ENCODE data around the gene KIAA0513.

The KIAA0513 gene

DNA sequence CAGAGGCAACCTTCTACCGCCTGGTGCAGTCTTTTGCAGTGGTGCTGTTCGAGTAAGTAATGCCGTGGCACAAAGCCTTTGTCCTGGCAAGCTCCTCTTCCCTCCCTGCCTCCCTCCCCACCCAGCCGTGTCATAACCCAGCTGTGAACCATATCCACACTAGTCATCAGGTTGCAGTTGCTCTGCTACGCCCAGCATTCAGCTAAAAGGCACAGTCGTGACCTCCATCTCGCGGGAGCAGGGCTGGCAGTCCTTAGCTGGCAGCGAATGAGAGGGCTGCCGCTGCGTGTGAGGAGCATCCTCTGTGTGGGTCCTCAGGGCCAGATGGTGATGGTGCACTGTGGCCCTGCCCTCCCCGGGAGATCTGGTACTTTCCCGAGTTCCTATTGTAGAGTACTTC is 45.4 kb downstream of the KIAA0513 start:
- no peak for DNase-seq (ENCODE audit: low read depth)

DNA sequence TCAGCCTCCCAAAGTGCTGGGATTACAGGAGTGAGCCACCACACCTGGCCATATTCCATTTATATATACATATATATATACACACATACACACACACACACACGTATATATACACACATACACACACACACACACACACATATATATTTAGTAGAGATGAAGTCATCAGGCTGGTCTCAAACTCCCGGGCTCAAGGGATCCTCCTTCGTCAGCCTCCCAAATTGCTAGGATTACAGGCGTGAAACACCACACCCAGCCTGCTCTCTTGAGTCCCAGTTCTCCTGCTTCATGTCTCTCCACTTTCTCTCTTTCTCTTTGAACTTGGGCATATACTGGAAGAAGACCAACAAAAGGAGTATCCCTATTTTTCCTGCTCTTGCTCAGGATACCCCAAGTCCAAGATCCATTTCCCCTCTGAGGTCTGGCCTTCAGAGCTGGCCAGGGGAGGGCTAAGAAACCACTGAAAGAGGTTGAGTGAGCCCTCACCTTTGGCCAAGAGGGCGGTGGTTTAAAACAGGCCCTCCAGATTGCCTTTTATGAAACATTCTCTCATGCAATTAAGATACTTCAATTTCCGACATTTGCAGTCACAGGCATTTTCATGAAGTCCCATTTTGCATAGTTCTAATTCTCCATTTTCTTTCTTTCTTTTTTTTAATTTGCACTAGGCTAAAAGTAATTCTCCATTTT is 46.8 kb downstream of the KIAA0513 start:
- DNase-seq (ENCODE audit: low read depth) = no peak

DNA sequence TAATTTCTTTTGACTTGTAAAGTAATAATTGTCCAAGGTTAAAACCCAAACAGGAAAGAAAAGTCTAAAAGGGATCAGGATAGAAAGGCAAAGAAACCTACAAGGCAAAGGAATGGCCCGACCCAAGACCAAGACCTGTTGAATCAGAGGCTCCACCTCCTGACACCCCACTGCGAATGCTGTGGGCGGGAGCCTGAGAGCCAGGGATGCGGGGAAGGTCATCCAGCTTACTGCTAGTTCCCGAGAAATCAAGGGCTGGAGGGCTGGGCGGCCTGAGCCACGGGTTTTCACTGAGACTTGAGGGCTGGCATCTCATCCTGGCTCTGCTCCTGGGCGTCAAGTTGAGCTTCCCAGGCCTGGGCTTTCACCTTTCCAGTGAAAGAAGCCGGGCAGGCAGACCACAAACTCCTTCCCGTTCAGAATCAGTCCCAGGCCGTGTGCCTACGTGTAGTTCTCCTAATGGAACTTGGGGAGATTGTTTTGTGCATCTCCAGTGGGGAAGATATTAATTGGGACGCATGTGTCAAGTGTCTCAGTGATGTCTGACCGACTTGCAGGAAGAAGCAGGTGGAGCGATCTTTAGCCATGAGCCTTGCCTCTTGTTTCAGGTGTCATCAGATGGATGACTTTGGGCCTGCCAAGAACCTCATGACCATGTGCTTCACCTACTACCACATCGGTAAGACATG is 47.8 kb downstream of the KIAA0513 start:
- no peak for DNase-seq (ENCODE audit: low read depth)

DNA sequence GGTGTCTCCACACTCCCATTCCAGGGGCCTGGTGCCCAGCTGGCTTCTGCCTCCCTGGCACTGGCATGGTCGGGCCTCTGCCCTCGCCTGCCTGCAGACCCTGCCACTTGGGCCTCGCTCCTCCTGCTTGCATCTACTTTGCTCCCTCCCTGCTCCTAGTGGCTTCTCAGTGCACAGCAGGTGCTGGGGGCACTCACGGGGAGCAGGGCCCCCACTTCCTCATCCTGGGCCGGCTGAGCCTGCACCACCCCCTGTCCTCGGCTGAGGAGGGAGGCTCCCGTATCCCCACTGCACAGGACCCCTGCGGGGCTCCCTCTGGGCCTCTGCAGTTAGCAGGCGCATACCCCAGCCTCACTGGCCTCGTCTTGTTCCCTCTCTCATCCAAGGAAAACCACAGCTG is 49.4 kb downstream of the KIAA0513 start:
- DNase-seq (ENCODE audit: low read depth) = no peak

DNA sequence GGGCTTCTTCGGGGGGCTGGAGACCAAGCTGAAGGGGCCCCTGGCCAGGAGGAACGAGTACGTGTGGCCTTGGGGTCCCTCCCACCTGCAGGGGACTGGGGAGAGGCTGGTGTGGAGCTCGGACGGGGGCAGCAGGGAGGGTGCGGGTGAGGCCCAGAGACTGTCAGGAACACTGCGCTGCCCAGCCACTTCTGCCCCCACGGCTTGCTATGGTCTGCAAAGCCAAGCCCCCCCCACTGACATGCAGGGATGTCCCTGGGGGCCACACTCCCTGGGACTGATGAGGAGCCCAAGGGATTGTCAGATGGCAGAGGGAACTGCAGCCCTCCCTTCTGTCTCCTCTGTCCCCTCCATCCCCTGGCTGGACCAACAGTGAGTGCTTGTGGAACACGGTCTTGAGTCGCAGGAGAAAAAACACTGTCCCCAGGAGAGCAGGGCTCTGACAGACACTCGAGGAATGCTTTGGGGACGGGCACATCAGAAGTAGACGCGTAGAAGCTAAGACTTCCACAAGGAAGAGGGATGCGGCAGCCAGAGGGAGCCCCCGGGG is 50.1 kb downstream of the KIAA0513 start:
- DNase-seq (ENCODE audit: low read depth) = no peak

DNA sequence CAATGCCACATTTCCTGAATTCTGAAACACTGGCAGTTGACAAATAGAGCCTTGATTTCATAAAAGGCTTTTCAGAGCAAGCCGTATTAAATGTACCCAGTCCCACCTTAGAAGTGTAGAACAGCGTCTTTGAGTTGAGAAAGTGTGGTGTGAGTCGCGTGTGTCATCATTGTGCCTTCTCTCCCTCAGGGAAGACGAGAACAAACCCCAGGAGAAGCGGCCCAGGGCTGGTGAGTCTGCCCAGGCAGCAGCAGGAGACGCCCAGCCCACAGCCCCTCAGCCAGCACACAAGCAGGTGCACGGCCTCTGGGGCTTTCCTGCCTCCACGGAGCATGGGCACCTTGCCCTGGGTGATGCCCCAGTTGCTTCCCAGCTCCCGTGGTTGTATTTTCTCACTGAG is 50.6 kb downstream of the KIAA0513 start:
- DNase-seq (ENCODE audit: low read depth) = no peak

DNA sequence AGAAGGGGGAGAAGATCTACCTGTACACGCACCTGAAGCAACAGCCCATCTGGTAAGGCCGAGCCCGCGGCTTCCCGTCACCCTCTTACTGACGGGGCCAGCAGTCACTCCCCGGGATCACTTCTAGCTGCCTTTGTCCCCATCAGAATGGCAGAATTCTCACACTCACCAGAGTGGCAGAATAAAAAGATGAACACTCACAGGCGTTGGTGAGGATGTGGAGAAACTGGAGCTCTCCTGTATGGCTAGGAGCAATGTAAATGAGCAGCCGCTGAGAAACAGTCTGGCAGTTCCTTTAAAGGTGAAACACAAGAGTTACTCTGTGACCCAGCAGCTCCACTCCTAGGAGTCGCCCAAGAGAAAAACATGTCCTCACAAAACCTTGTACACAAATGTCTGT is 51.4 kb downstream of the KIAA0513 start:
- DNase-seq (ENCODE audit: low read depth) = no peak

DNA sequence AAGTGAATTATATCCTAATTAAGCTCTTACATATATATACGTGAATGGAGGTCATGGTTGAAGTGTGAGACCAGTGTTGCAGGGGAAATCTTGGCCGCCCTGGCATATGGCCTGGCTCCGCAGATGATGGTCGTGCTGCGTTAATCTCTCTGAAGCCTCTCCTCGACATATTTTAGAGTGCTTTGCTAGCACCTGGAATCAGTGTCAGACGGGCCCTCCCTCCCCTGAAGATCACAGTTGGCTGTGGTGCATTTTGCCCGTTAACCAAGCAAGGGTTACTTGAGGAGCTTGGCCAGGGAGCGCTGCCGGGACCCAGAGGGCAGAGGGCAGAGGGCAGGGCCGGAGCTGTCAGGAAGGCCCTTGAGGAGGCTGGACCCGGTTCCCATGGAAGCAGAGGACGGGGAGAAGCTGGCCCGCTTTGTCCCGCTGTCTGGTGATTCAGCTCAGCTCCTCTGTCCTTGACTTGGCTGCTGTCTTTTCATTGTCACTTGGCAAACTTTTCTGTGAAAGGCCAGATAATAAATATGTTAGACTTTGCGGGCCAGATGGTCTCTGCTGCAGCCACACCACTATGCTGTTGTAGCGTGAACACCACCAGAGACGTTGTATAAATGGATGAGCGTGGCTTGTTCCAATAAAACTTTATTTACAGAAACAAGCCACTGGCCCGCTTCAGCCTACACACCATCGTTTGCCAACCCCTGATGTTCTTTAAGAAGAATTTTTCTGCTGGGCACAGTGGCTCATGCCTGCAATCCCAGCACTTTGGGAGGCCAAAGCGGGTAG is 52.4 kb downstream of the KIAA0513 start:
- DNase-seq (ENCODE audit: low read depth) = no peak

DNA sequence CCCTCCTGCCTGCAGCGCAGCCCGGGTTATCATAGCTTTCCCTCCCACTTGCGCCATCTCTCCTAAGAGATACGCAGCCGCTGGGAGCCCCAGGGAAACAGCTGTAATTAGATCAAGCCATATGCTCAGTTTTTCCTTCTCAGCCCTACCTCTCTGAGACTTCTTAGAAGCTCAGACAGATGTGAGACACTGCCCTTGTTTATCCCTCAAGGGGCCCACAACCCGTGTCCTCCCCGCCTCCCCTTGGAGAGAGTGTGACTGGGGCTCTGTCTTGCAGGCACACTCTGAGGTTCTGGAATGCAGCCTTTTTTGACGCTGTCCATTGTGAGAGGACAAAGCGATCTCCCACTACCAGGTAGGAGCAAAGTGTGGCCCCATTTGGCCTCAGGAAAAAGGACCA is 53.4 kb downstream of the KIAA0513 start:
- DNase-seq (ENCODE audit: low read depth) = no peak

DNA sequence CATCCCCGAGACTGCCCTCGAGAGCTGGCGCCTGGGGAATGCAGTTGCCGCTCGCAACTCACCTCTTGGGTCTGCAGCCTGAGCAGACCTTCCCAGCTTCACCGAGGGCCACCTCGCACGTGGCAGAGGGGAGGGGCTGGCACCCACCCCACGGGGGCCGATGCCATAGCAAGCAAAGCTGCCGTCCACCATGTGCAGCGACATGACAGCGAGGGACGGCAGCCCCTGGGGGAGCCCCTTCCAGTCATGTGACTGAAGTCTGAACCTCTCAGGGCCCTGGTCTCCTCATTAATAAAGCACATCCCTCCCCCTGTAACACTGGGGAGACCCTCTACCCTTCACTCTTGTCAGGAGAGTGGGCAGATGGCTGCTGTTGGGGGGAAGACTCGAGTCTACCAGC is 54.2 kb downstream of the KIAA0513 start:
- no peak for DNase-seq (ENCODE audit: low read depth)

DNA sequence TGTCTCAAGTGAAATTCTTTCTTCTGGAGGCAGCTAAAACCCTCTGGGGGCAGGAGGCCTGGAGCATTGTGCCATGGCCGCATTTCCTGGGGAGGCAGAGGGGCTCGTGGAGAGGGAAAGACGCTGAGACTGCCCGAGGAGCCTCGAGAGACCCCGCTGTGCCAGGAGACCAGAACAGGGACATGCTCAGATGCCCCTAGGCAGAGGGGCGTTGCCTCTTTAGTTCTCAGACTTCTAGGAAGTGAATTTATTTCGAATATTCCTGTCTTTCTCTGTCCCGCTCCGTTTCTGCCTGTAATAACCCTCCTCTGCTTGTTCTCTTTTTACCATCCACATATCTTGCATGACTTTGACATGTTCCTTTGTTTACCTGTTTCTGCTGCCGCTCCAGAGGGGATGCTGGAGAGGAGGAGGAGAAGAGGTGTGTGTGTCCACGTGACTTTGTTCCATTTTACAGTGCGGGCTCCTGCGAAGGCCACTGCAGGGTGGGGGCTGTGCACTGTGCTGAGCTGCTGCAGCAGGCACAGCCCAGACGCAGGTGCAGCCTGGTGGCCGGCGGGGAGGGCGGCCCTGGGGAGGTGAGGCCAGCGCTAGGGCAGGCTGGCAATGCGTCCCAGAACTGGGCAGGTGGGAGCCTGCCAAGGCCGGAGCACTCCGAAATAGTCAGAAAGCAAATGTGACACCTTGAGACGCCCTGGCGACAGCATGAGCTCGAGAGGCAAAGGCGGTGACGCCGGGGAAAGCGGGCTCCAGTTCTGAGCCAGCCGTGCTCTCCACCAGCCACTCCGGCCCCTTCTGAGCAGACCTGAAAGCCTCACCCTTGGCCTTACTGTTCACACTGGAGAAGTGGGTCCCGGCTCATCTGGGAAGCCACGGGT is 54.8 kb downstream of the KIAA0513 start:
- no peak for DNase-seq (ENCODE audit: low read depth)

DNA sequence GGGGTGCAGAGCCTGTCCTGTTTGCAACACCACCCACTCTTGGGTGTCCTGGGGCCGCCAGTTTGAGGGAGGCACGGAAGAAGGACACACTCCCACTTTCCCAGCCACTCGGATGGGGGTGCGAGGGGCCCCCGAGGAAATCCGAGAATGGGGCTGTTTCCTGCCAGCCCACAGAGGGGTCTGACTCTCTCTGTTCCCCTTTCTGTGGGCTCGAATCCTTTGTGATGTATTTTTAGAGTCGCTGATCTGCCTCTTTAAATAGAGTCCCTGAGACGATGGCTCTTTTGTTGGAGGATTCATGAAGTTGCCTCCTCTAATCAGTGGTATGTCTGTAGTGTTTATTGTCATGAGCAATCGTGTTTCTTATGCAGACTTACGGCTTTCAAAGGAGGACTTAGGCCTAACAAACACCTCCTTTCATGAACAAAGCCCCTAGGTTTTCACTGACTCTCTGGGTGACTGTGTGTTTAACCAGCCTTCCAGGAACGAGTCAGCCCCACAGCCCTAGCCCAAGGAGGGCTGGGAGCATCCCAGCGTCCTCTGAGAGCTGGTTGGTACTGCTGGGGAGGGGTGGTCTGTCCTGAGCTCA is 55.5 kb downstream of the KIAA0513 start:
- DNase-seq (ENCODE audit: low read depth) = no peak

DNA sequence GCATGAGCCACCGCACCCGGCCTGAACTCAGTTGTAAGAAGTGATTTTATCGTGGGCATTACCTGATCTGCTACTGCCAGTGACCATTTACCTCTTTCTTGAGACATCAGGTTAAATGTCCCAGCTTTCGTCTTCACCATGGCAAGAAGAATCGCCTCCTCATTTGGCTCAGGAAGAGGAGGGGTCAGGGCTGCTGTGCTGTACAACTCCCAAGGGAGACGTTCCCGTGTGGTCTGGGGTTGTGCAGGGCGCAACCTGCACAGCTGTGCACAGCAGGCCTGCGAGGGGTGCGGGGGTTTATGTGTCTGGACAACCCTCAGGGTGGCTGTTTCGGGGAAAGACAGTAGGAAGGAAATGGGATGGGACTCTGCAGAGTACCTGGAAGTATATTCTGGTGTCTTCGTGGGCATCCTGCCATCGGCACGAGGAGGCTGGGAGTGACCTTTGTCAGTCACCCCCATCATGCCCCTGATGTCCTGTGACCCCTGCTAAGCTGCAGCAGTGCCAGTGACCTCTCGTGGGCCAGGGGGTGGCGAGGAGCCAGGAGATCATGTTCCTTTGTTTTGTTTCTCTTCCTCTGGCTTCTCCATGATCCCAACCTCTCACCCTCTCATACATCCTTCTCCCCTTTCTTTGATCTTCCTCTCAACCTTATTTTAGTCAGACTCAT is 57.4 kb downstream of the KIAA0513 start:
- no peak for DNase-seq (ENCODE audit: low read depth)

DNA sequence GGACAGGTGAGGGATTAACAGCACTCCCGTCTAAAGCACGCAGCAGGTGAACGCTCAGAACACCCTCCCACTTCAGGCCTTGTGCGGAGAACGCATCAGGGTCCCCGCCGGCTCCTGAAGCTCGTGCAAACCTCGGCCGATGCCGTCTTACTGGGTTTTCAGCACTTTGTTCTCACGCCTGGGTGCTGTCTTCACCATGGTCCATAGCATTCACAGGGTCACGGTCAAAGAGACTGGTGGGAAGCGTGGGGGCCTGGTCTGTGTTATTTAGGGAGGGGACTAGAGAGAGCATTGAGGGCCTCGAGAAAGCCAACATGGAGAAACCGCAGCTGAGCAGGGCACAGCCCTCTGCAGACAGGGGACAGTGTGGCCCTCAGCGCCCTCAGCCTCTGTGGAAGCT is 58.1 kb downstream of the KIAA0513 start:
- no peak for DNase-seq (ENCODE audit: low read depth)

DNA sequence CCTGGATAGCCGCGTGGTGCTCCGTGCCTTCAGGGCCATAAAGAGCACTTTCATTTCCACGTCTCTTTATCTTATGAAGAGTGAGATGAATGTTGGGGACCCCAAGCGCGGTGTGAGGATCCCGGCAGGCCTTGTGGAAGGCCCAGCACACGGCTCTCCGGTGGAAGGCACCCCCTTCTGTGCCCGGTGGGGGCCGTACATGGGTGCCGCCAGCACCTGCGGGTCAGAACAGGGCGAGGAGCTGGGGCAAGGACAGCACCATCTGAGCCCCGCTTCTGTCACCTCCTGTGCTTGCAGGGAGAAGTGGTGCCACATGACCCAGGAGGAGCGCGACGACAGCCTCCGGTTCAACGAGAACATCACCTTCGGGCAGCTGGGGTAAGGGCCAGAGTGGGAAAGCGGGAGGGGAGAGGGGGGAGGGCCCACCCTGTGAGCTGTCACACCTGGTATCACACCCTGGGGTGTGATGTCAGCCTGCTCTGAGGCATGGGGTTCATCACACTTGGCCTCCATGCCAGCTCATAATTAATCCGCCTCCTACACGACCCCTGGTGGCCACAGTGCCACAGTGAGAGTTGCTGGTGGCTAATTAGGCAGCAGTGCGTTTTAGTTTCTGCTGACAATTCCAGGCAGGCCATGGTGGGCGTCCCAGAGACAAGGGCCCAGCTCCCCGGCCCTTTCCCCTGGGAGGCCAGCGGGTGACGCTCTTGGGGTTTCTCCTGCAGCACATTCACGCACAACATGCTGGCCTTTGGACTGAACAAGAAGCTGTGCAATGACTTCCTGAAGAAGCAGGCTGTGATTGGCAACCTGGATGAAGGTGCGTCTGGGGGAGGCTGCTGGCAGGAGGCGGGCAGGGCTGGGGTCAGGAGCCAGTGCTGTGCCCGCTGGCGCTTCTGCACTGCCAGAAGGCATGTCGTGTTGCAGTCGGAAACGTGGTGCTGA is 59.0 kb downstream of the KIAA0513 start:
- DNase-seq (ENCODE audit: low read depth) = peak; percentile 68

DNA sequence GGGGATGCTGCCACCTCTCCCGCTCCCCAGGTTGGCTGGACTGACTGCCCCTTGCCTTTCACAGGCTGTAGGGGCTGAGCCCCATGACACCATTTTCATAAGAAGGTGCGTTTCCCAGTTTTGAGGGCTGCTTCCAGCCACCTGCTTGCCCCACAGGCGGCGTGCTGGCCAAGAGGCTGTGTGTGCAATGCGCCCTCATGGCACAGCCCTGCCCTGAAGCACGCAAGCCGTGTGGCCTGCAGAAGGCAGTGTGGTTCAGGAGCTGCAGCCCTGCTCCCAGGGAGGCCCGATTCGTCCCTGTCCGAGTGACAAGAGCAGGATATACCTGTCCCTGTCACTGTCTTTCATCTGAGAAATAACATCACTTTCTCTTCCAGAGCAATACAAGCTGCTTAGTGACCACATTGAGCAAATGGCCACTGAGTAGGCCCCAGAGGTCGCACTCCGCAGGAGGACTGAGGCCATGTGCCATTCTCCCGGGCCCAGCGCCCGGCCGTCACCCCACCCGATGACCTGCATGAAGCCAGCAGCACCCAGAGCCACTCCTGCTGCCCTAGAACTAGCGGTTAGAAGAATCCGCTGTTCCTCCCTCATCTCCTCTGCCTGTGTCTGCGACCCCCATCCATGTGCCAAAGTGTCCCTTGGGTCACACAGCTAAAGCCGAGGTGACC is 60.4 kb downstream of the KIAA0513 start:
- DNase-seq (ENCODE audit: low read depth) = no peak

DNA sequence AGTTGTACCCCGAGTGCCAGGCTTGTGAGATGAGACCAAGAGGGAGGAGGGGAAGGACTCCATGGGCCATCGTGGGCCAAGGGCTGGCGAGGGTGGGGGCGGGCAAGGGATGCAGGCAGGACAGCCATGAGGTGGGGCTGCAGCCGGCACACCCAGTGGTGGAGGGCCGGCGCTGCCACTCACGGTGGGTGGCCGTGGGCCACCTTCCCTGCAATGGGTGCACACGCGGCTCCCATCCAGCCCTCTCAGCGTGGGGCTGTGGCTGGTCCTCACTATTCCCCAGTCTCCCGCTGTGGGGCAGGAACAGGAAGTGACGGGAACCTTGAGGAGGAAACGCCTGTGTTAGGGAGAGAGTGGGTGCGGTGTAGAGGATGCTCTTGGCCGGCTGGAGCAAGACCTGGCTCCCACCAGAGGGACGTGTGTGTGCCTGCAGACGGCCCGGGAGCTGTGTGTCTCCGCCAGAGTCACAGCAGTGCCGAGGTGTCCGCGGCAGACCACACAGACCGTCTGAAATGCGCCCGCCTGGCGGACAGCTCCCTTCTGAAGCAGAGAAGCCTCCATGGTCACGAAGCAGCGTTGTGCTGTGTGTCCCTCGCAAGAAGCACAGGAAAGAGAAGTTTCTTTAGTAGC is 61.1 kb downstream of the KIAA0513 start:
- DNase-seq (ENCODE audit: low read depth) = no peak

DNA sequence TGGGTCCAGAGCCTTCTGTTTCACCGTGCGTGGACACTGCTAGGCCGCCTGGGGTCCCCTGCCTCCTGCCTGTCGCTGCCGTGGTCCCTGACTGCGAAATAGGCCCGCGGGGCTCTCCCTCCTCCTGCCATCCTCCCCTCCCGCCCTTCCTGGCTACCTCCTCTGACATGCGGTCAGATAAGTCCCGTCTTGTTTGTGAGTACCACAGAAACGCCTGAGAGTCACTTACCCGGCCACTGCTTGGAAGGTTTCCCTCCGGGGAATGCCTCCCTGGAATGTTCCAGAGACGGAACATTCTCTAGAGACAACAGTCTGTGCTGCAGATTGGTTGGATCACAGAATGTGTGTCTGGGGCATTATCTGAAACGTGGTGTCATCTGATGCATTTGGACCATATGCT is 61.9 kb downstream of the KIAA0513 start:
- DNase-seq (ENCODE audit: low read depth) = no peak

DNA sequence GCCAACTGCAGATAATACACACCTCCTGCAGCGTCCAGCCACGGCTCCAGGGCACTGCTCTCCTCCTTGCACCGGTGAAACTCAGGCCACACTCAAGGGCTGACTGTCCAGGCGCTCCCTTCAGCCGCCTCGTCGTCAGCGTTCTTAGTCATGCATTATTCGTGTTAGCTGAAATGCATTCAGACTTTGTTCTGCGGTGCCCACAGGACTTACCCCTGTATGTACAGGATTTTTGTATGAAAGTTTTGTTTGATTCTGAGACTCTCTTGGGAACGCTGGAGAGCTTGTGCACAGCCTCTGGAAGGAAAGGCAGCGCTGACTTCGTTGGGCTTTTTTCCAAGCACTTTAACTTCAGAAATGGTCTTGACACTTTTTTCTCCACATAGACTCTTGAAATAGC is 62.6 kb downstream of the KIAA0513 start:
- no peak for DNase-seq (ENCODE audit: low read depth)

Data from activated T-cell treated with anti-CD3 and anti-CD28 coated beads for 48 hours (primary cell).